ENCODE measurements around the gene HYAL2.

Gene HYAL2

GRCh38 chr3:50327943-50328691 lies 5.6 kb upstream of the HYAL2 start, which contains the start of gene TUSC2:
TUSC2 (minus strand) TSS chr3:50328223; CDS start chr3:50328099, 124 bp downstream.
- peak; percentile 93 for ATAC-seq
- TF ChIP-seq ARNTL (CRISPR knock-in tag; IDR thresholded peaks at IDR 0.05; ENCODE audit: borderline replicate concordance, low read depth) (no peak), POU6F1 (CRISPR knock-in tag; IDR thresholded peaks at IDR 0.05; ENCODE audit: borderline replicate concordance, low read depth) (no peak), PPARA (CRISPR knock-in tag; IDR thresholded peaks at IDR 0.05; ENCODE audit: borderline replicate concordance) (no peak), TSHZ2 (CRISPR knock-in tag; IDR thresholded peaks at IDR 0.05) (no peak), TCF4 (CRISPR knock-in tag; IDR thresholded peaks at IDR 0.05; ENCODE audit: borderline replicate concordance) (0 out of 2 replicates have a peak, but pooled peaks have one; percentile 38), ZFP3 (CRISPR knock-in tag; IDR thresholded peaks at IDR 0.05) (no peak)

- ATAC-seq = no peak
- TF ChIP-seq CREB5 (CRISPR knock-in tag; IDR thresholded peaks at IDR 0.05; ENCODE audit: low read depth) (no peak), ARNTL (CRISPR knock-in tag; IDR thresholded peaks at IDR 0.05; ENCODE audit: borderline replicate concordance, low read depth) (no peak), TCF4 (CRISPR knock-in tag; IDR thresholded peaks at IDR 0.05; ENCODE audit: borderline replicate concordance) (no peak), OSR1 (CRISPR knock-in tag; IDR thresholded peaks at IDR 0.05) (no peak), ESRRG (CRISPR knock-in tag; IDR thresholded peaks at IDR 0.05) (no peak), ZC3H10 (CRISPR knock-in tag; IDR thresholded peaks at IDR 0.05) (no peak), PPARA (CRISPR knock-in tag; IDR thresholded peaks at IDR 0.05; ENCODE audit: borderline replicate concordance) (no peak), TSHZ2 (CRISPR knock-in tag; IDR thresholded peaks at IDR 0.05) (no peak), ZFP30 (CRISPR knock-in tag; IDR thresholded peaks at IDR 0.05) (no peak), ZNF8 (CRISPR knock-in tag; IDR thresholded peaks at IDR 0.05) (no peak), ZFP3 (CRISPR knock-in tag; IDR thresholded peaks at IDR 0.05) (no peak), POU6F1 (CRISPR knock-in tag; IDR thresholded peaks at IDR 0.05; ENCODE audit: borderline replicate concordance, low read depth) (no peak), ZNF565 (CRISPR knock-in tag; conservative IDR thresholded peaks at IDR 0.05; ENCODE audit: low read depth) (no peak), ZNF70 (CRISPR knock-in tag; IDR thresholded peaks at IDR 0.05) (no peak), CSDC2 (CRISPR knock-in tag; IDR thresholded peaks at IDR 0.05) (no peak), ISL1 (CRISPR knock-in tag; IDR thresholded peaks at IDR 0.05) (no peak)
These were observed 4.6 kb upstream of the HYAL2 start for GRCh38 chr3:50327129-50327528.

DNA sequence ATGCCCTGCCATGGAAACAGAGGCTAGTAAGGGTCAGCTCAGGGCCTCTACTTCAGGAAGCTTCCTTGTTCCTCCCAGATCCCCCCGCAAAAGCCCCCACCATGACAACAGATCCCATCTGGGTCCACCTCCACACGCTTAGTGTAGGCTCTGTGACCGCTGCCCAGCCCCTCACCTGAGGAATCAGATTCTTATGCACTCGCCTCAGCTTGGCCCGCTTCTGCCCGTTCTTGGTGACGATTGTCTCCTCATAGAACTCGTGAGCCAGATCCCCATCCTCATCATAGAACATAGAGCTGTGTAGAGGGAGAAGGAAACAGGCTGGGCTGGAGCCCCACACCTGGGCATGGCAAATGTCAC lies 3.6 kb upstream of the HYAL2 start:
- no peak for ATAC-seq
- no peak for TF ChIP-seq RARB (CRISPR knock-in tag; IDR thresholded peaks at IDR 0.05)

All from SK-N-SH treated with all-trans-retinoic acid at 6 μM for 48 hours (cell line).